Measurements from ENCODE around the gene KRCC1. TPM values are rescaled to one million over a fixed set of nuclear protein-coding genes. Genes with fewer than 3 reads are reported as not detected.

Gene KRCC1
- total and polyA plus RNA-seq, 4 donors, result 17.2 to 31.2 (median 21.1) TPM

GRCh38 chr2:88038263-88039105 is 17.1 kb downstream of the KRCC1 start:
- Histone ChIP-seq H3K4me1 (ENCODE audit: control insufficient read depth in 5 of 5, insufficient read depth in 5 of 5, low read length in 5 of 5) (peaks cover 0 to 11% (median 0%) of the 10 kb centered on the region in 5 donors), H3K27ac (ENCODE audit: low read depth in 1 of 2, low read length in 1 of 2) (no peak overlapping the region), H3K9ac (ENCODE audit: insufficient read depth in 1 of 2, low read length in 2 of 2) (no peak overlapping the region), H3K36me3 (ENCODE audit: control insufficient read depth in 4 of 4, insufficient read depth in 4 of 4, low read length in 4 of 4) (peaks cover under 1 to 8% (median 6%) of the 10 kb centered on the region in 4 donors), H3K4me3 (no peak overlapping the region), H3K27me3 (ENCODE audit: control insufficient read depth in 3 of 3, insufficient read depth in 3 of 3, low read length in 2 of 3) (no peaks in the 10 kb centered on the region), H3K9me3 (ENCODE audit: control insufficient read depth in 4 of 4, insufficient read depth in 3 of 4, low read length in 3 of 4) (no peaks in the 10 kb centered on the region)
- TF ChIP-seq CTCF (IDR thresholded peaks at IDR 0.05; ENCODE audit: control extremely low read depth, extremely low read depth), result no peak
- ATAC-seq (ENCODE audit: insufficient read depth, low FRiP score) (no peak), DNase-seq (no peak)
- 94 to 98% methylated on average over 4 of the region's 4 CpGs for WGBS, 2 donors

- DNase-seq (no peak), ATAC-seq (ENCODE audit: insufficient read depth, low FRiP score) (no peak)
- Histone ChIP-seq H3K36me3 (ENCODE audit: control insufficient read depth in 4 of 4, insufficient read depth in 4 of 4, low read length in 4 of 4) (peaks cover 1 to 13% (median 9%) of the 10 kb centered on the region in 4 donors), H3K4me3 (no peak overlapping the region), H3K27ac (ENCODE audit: low read depth in 1 of 2, low read length in 1 of 2) (no peak overlapping the region), H3K27me3 (ENCODE audit: control insufficient read depth in 3 of 3, insufficient read depth in 3 of 3, low read length in 2 of 3) (no peaks in the 10 kb centered on the region), H3K4me1 (ENCODE audit: control insufficient read depth in 5 of 5, insufficient read depth in 5 of 5, low read length in 5 of 5) (peaks cover 0 to 6% (median 0%) of the 10 kb centered on the region in 5 donors), H3K9me3 (ENCODE audit: control insufficient read depth in 4 of 4, insufficient read depth in 3 of 4, low read length in 3 of 4) (no peaks in the 10 kb centered on the region), H3K9ac (ENCODE audit: insufficient read depth in 1 of 2, low read length in 2 of 2) (no peak overlapping the region)
- no peak for TF ChIP-seq CTCF (IDR thresholded peaks at IDR 0.05; ENCODE audit: control extremely low read depth, extremely low read depth)
These were observed 19.0 kb downstream of the KRCC1 start for GRCh38 chr2:88036606-88037005.

DNA sequence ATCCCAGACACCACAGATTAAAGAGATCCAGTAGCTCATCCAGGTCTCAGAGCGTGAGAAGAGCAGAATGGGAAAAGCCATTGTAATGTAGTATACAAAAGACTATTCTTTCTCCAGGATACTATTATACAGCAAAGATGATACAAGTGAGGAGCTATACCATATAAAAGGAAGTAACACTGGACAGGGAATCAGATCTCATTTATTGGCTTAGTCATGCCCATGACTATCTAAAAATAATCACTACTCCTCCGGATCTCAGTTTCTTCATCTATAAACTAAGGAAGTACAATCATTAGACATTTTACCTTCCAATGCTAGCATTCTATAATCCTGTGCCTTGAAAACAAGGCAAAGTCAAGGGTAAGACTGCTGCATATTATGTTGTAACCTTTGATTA is 19.4 kb downstream of the KRCC1 start:
- H3K9me3 ChIP-seq (ENCODE audit: control insufficient read depth in 4 of 4, insufficient read depth in 3 of 4, low read length in 3 of 4), result no peaks in the 10 kb centered on the region
- ATAC-seq (ENCODE audit: insufficient read depth, low FRiP score) (no peak), DNase-seq (no peak)
- WGBS, 2 donors, result 67 to 74% methylated on average over 2 of the region's 2 CpGs
- peaks cover 1 to 13% (median 10%) of the 10 kb centered on the region in 4 donors for H3K36me3 ChIP-seq (ENCODE audit: control insufficient read depth in 4 of 4, insufficient read depth in 4 of 4, low read length in 4 of 4)
- H3K27me3 ChIP-seq (ENCODE audit: control insufficient read depth in 3 of 3, insufficient read depth in 3 of 3, low read length in 2 of 3), result no peaks in the 10 kb centered on the region
- no peak for TF ChIP-seq CTCF (IDR thresholded peaks at IDR 0.05; ENCODE audit: control extremely low read depth, extremely low read depth)
- no peak overlapping the region for H3K9ac ChIP-seq (ENCODE audit: insufficient read depth in 1 of 2, low read length in 2 of 2)
- H3K4me1 ChIP-seq (ENCODE audit: control insufficient read depth in 5 of 5, insufficient read depth in 5 of 5, low read length in 5 of 5), result peaks cover 0 to 6% (median 0%) of the 10 kb centered on the region in 5 donors
- no peak overlapping the region for H3K4me3 ChIP-seq
- no peak overlapping the region for H3K27ac ChIP-seq (ENCODE audit: low read depth in 1 of 2, low read length in 1 of 2)

All from lung (tissue), 12 donors.